ENCODE data around the gene CCDC57. TPM values are rescaled to one million over a fixed set of nuclear protein-coding genes. Genes with fewer than 3 reads are reported as not detected.

CCDC57 gene
- total and polyA plus RNA-seq, 10 donors = 28.8 to 164 (median 51.9) TPM

- intact Hi-C loops (cut with DNase I; ENCODE audit: low total_unique reads) = no loop called here
- Histone ChIP-seq H3K27ac (peak overlapping the region; percentile 85 to 100 (median 98)), H3K4me1 (peaks cover 32 to 97% (median 88%) of the 10 kb centered on the region in 6 donors)
Measured at GRCh38 chr17:82231562-82232321, 19.1 kb upstream of the CCDC57 start.

GRCh38 chr17:82231312-82231561 is 18.6 kb upstream of the CCDC57 start:
- Histone ChIP-seq H3K9me3 (no peaks in the 10 kb centered on the region), H3K4me3 (peak overlapping the region; percentile 40 to 85 (median 56)), H3K27me3 (replicated peaks in 1 of 7) (no peaks in the 10 kb centered on the region), H3K4me1 (peaks cover 32 to 97% (median 83%) of the 10 kb centered on the region in 6 donors), H3K36me3 (peaks cover 0 to 25% (median 0%) of the 10 kb centered on the region in 6 donors), H3K27ac (peak overlapping the region; percentile 85 to 100 (median 98))
- no peak for DNase-seq
- intact Hi-C loops (cut with DNase I; ENCODE audit: low total_unique reads) = no loop called here
- TF ChIP-seq POLR2A (IDR thresholded peaks at IDR 0.05) = no peak
- TF ChIP-seq POLR2AphosphoS5 (IDR thresholded peaks at IDR 0.05) = no peak
- TF ChIP-seq CTCF (IDR thresholded peaks at IDR 0.05 in 8 of 11, conservative IDR thresholded peaks at IDR 0.05 in 3 of 11) = no peak
- 0 to 2% (median 1%) methylated on average over 6 to 18 of the region's 18 CpGs for WGBS, 5 donors

More at GRCh38 chr17:82231562-82232321, 19.1 kb upstream of the CCDC57 start:
- no peaks in the 10 kb centered on the region for H3K27me3 ChIP-seq (replicated peaks in 1 of 7)
- peak; percentile 96 for DNase-seq
- no peaks in the 10 kb centered on the region for H3K9me3 ChIP-seq
- WGBS, 5 donors = 5 to 15% (median 10%) methylated on average over 8 to 42 of the region's 42 CpGs
- peak in 1 of 3 donors; percentile 17 for TF ChIP-seq POLR2A (IDR thresholded peaks at IDR 0.05)
- peak in 2 of 11 experiments; percentile 14 to 41 for TF ChIP-seq CTCF (IDR thresholded peaks at IDR 0.05 in 8 of 11, conservative IDR thresholded peaks at IDR 0.05 in 3 of 11)
- TF ChIP-seq POLR2AphosphoS5 (IDR thresholded peaks at IDR 0.05) = peak; percentile 77 to 93 (median 77)
- H3K4me3 ChIP-seq = peak overlapping the region; percentile 40 to 85 (median 56)
- peaks cover 0 to 31% (median 1%) of the 10 kb centered on the region in 6 donors for H3K36me3 ChIP-seq

- 7 to 23% (median 11%) methylated on average over 21 to 76 of the region's 76 CpGs for WGBS, 5 donors
- Histone ChIP-seq H3K27ac (peak overlapping the region; percentile 85 to 100 (median 98)), H3K27me3 (replicated peaks in 1 of 7) (no peaks in the 10 kb centered on the region), H3K4me1 (peaks cover 32 to 97% (median 78%) of the 10 kb centered on the region in 6 donors), H3K9me3 (no peaks in the 10 kb centered on the region), H3K36me3 (peaks cover 0 to 21% (median 0%) of the 10 kb centered on the region in 6 donors), H3K4me3 (peak overlapping the region; percentile 40 to 85 (median 56))
- DNase-seq = peak; percentile 95
- TF ChIP-seq POLR2A (IDR thresholded peaks at IDR 0.05) = no peak
- peak; percentile 57 to 86 (median 72) for TF ChIP-seq CTCF (IDR thresholded peaks at IDR 0.05 in 8 of 11, conservative IDR thresholded peaks at IDR 0.05 in 3 of 11)
- peak; percentile 64 to 86 (median 65) for TF ChIP-seq POLR2AphosphoS5 (IDR thresholded peaks at IDR 0.05)
- intact Hi-C loops (cut with DNase I; ENCODE audit: low total_unique reads) = no loop called here
Measured at GRCh38 chr17:82230609-82231311, 18.1 kb upstream of the CCDC57 start.
